Small intestine (tissue), 16 donors: ENCODE data around the gene PDE8A. TPM values are rescaled to one million over a fixed set of nuclear protein-coding genes. Genes with fewer than 3 reads are reported as not detected.

ENCODE experiments used
- DNase-seq, 2 donors: peaks; one replicate each; pipeline versions ENCODE4 v3.0.0 to v3.0.0-alpha.2; 2013
- FAIRE-seq: peaks from 2 replicates; lab custom pipeline; 2012; peaks lifted over from hg19 to GRCh38; lab: Jason Lieb, UNC
- H3K27ac ChIP-seq, 3 donors: one replicate each; pipeline ENCODE4 v1.5.1; 2013; ENCODE audit warnings: low read length in 2 of 3, mild to moderate bottlenecking in 2 of 3, control low read depth in 1 of 3, inconsistent platforms in 1 of 3, low read depth in 1 of 3, moderate library complexity in 1 of 3
- H3K27me3 ChIP-seq, 3 donors: one replicate each; pipeline ENCODE4 v1.6.1; 2013; ENCODE audit warnings: low read length in 3 of 3, inconsistent platforms in 1 of 3; ENCODE audit not compliant: control insufficient read depth in 3 of 3, insufficient read depth in 3 of 3
- H3K36me3 ChIP-seq, 3 donors: one replicate each; pipeline ENCODE4 v1.6.1; 2013; ENCODE audit warnings: low read length in 3 of 3, inconsistent platforms in 1 of 3, low read depth in 1 of 3, mild to moderate bottlenecking in 1 of 3, moderate library complexity in 1 of 3; ENCODE audit not compliant: control insufficient read depth in 3 of 3, insufficient read depth in 2 of 3
- H3K4me1 ChIP-seq, 3 donors: one replicate each; pipeline ENCODE4 v1.6.1; 2013; ENCODE audit warnings: low read length in 2 of 3, inconsistent platforms in 1 of 3, low read depth in 1 of 3, mild to moderate bottlenecking in 1 of 3, moderate library complexity in 1 of 3; ENCODE audit not compliant: control insufficient read depth in 3 of 3, insufficient read depth in 2 of 3
- H3K4me3 ChIP-seq, 3 donors: one replicate each; pipeline ENCODE4 v1.5.1; 2013; ENCODE audit warnings: low read length in 3 of 3, control low read depth in 1 of 3, inconsistent platforms in 1 of 3, low read depth in 1 of 3, mild to moderate bottlenecking in 1 of 3, moderate library complexity in 1 of 3
- H3K9me3 ChIP-seq, 2 donors: one replicate each; pipeline ENCODE4 v1.6.1; 2013; ENCODE audit warnings: low read depth in 1 of 2, low read length in 1 of 2; ENCODE audit not compliant: control insufficient read depth in 2 of 2, insufficient read depth in 1 of 2
- WGBS, 3 donors: extraction: QIAGEN DNeasy Blood & Tissue Kit; methylation state at CpG; one replicate each; pipeline ENCODE4 v1.1.7; 2013; 5-methylcytosine and 5-hydroxymethylcytosine counted together
- long read RNA-seq, 10 donors: transcript quantifications; one replicate each; lab custom pipeline, GENCODE V29; 2026
- polyA plus RNA-seq, 4 donors: library from polyadenylated mRNA; stranded (reverse) in 3 of 4; unstranded in 1 of 4; fragments of 200-250 nt in 3 of 4; fragments of 120-200 nt in 1 of 4; gene quantifications; one replicate each; pipeline versions ENCODE4 v1.2.1 to v1.2.3, GENCODE V29; 2013
- donor health status: healthy with polysubstance abuse.
- donor health status: control.
- donor health status: control.
- donor health status: Bipolar disorder and iron deficiency.
- donor health status: healthy.

PDE8A gene
- polyA plus RNA-seq: 10 to 100 TPM; 18.4 to 62.0 (median 26.8) TPM
- long read RNA-seq, donor 1: 0 reads
- long read RNA-seq, donor 2, partial matches to known transcripts: 0 of 1 reads
- long read RNA-seq, donor 2, other reads (novel, unspliced or antisense): 0 of 1 reads
- long read RNA-seq, donor 3, partial matches to known transcripts: 0 of 1 reads
- long read RNA-seq, donor 3, other reads (novel, unspliced or antisense): 0 of 1 reads
- long read RNA-seq, donor 4: 0 reads
- long read RNA-seq, donor 5: 0 reads
- long read RNA-seq, donor 6, partial matches to known transcripts: 0 of 1 reads
- long read RNA-seq, donor 6, other reads (novel, unspliced or antisense): 0 of 1 reads
- long read RNA-seq, donor 7, partial matches to known transcripts: 0 of 1 reads
- long read RNA-seq, donor 7, other reads (novel, unspliced or antisense): 0 of 1 reads
- long read RNA-seq, donor 8, partial matches to known transcripts: 0 of 1 reads
- long read RNA-seq, donor 8, other reads (novel, unspliced or antisense): 0 of 1 reads
- long read RNA-seq, donor 9: 0 reads
- long read RNA-seq, donor 10, transcript PDE8A-203 (22 exons, 3,912 nt): major isoform, 5 of 8 reads
- long read RNA-seq, donor 10, partial matches to known transcripts: 0 of 8 reads
- long read RNA-seq, donor 10, other reads (novel, unspliced or antisense): 0 of 8 reads

DNA sequence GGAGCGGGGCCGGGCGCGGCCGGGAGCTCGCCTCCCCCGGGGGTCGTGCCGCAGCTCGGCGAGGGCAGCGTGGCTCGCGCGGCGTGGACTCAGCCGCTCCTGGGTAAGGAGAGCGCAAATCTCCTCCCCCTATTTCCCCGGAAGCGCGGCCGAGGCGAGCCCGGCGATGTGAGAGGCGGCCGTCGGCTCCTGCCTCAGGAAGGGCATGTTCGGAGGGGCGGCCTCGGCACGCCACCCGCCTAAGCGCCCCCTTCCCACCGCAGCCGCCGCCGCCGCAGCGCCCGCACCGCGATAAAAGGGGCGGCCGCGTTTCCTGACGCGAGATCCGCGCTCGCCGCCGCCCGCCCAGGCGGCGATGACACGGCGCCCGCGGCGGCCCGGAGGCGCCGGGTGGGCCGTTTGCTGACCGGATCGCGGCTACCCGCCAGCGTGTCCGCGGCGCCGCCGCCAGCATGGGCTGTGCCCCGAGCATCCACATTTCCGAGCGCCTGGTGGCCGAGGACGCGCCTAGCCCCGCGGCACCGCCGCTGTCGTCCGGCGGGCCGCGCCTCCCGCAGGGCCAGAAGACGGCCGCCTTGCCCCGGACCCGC, at the start of gene PDE8A:
PDE8A (plus strand) TSS at position 146 of the 590 bp plus-strand sequence; CDS start at position 453, 307 bp downstream.
- Histone ChIP-seq H3K27me3 (no peaks in the 10 kb centered on the region), H3K36me3 (no peaks in the 10 kb centered on the region), H3K4me3 (peak within 1 kb of the TSS; percentile 67 to 94 (median 93)), H3K27ac (peak within 1 kb of the TSS; percentile 95 to 97 (median 96)), H3K4me1 (peaks cover 7 to 22% (median 19%) of the 10 kb centered on the region in 3 donors), H3K9me3 (no peaks in the 10 kb centered on the region)
- DNase-seq (peak in 1 of 2 donors; percentile 51), FAIRE-seq (no peak)
- WGBS, 3 donors: 0 to 1% (median 0%) methylated on average over 57 to 95 of the region's 95 CpGs

DNA sequence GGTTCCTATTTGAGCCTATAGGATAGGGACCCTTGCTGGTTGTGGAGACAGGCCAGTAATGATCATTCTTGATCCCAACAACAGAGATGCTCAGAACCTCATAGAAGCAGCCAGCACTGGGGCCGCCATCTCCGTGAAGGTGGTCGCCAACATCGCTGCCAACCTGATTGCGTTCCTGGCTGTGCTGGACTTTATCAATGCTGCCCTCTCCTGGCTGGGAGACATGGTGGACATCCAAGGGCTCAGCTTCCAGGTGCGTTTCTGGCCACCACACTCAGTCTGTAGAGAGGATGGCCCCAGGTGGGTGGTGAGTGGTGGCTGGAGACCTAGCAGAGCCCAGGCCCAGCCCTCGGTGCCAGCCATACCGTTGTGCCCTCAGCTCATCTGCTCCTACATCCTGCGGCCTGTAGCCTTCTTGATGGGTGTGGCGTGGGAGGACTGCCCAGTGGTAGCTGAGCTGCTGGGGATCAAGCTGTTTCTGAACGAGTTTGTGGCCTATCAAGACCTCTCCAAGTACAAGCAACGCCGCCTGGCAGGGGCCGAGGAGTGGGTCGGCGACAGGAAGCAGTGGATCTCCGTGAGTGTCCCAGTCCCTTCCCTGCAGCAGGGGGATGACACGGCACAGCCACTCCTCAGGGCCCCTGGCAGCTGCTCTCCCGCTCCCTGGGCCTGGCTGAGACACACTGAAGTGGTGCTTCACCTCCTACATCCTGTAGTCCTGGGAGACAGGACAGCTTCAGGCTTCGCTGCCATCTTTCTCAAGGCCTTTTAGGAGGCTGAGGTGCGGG, 46.5 kb upstream of the PDE8A start:
- Histone ChIP-seq H3K4me3 (no peak overlapping the region), H3K9me3 (no peaks in the 10 kb centered on the region), H3K27me3 (no peaks in the 10 kb centered on the region), H3K27ac (no peak overlapping the region), H3K36me3 (peaks cover 0 to 48% (median 6%) of the 10 kb centered on the region in 3 donors), H3K4me1 (peaks cover 0 to 5% (median 0%) of the 10 kb centered on the region in 3 donors)
- no peak for FAIRE-seq
- DNase-seq: no peak
- WGBS, 3 donors: 84 to 90% (median 87%) methylated on average over 21 of the region's 21 CpGs

GRCh38 chr15:84937144-84937543, 44.5 kb upstream of the PDE8A start:
- FAIRE-seq (no peak), DNase-seq (no peak)
- no peaks in the 10 kb centered on the region for H3K4me1 ChIP-seq
- H3K27me3 ChIP-seq: no peaks in the 10 kb centered on the region
- H3K4me3 ChIP-seq: no peak overlapping the region
- no peak overlapping the region for H3K27ac ChIP-seq
- WGBS, 3 donors: 56 to 65% (median 61%) methylated on average over 5 of the region's 5 CpGs
- H3K9me3 ChIP-seq: peaks cover 0 to 5% of the 10 kb centered on the region in 2 donors
- peaks cover 0 to 34% (median 6%) of the 10 kb centered on the region in 3 donors for H3K36me3 ChIP-seq

GRCh38 chr15:84938726-84939125, 42.9 kb upstream of the PDE8A start:
- DNase-seq (no peak), FAIRE-seq (no peak)
- Histone ChIP-seq H3K9me3 (peaks cover 0 to 5% of the 10 kb centered on the region in 2 donors), H3K4me1 (no peaks in the 10 kb centered on the region), H3K27me3 (no peaks in the 10 kb centered on the region), H3K36me3 (peaks cover 0 to 32% (median 4%) of the 10 kb centered on the region in 3 donors), H3K4me3 (no peak overlapping the region), H3K27ac (no peak overlapping the region)
- 90 to 96% (median 90%) methylated on average over 1 of the region's 1 CpG for WGBS, 3 donors

DNA sequence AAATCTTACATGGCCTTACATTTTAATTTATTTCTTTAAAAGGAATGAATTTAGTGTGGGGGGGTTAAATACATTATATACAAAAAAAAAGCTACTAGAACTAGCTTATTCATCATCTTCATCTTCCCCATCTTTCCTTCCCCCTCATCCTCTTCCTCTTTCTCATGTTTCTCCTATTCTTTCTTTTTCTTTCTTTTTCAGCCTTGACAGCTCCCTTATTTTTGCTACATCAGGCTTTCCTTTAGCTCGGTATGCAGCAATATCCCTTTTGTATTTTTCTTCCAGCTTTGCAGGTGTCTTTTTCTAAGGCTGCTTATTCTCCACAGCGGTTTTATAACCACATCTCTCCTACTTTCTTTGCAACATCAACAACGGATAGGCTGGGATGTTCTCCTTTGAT, 41.3 kb upstream of the PDE8A start:
- no peaks in the 10 kb centered on the region for H3K4me1 ChIP-seq
- no peak for DNase-seq
- no peaks in the 10 kb centered on the region for H3K27me3 ChIP-seq
- H3K9me3 ChIP-seq: peaks cover 0 to 5% of the 10 kb centered on the region in 2 donors
- 70 to 77% (median 76%) methylated on average over 3 of the region's 3 CpGs for WGBS, 3 donors
- H3K27ac ChIP-seq: no peak overlapping the region
- H3K4me3 ChIP-seq: no peak overlapping the region
- no peak for FAIRE-seq
- peaks cover 0 to 37% (median 3%) of the 10 kb centered on the region in 3 donors for H3K36me3 ChIP-seq

DNA sequence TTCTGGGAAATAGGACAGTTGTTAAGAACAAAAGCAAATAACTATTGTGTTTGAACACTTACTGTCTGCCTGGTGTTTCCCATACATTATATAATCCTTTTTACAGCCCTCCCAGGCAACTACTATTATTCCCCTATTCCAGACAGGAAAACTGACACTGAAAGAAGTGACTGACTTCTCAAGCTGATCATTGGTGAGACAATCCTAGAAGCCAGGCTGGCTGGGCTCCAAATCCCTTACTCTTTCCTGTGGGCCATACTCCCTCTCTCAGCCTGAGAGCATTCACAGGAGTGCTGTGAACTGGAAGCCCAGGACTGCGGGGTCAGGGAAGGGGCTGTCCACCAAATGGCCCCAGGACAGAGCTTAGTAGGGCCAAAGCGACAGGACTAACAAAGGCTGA, 39.2 kb upstream of the PDE8A start:
- no peak for FAIRE-seq
- Histone ChIP-seq H3K4me1 (no peaks in the 10 kb centered on the region), H3K36me3 (peaks cover 0 to 44% (median 4%) of the 10 kb centered on the region in 3 donors), H3K27me3 (no peaks in the 10 kb centered on the region), H3K4me3 (no peak overlapping the region), H3K27ac (no peak overlapping the region), H3K9me3 (peaks cover 0 to 5% of the 10 kb centered on the region in 2 donors)
- no peak for DNase-seq
- 84 to 86% (median 85%) methylated on average over 2 of the region's 2 CpGs for WGBS, 3 donors

DNA sequence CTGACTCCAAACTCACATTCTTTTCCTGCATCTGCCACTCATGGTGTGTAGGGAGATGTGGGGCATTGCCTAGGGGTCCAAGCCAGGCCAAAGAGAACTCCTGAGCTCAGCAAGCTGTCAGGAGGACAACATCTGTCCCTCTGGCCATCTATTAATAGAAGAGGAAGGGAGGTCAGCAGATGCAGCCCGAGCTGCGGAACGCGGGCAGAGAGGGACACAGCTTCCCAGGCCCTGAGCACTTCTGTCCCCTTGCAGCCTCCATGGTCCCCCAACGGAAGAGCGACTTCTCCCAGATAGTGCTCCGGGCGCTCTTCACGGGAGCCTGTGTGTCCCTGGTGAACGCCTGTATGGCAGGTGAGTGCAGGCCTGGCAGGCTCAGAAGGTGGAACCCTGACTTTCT, 37.3 kb upstream of the PDE8A start:
- no peak for DNase-seq
- H3K9me3 ChIP-seq: peaks cover 0 to 5% of the 10 kb centered on the region in 2 donors
- 88 to 97% (median 93%) methylated on average over 10 of the region's 10 CpGs for WGBS, 3 donors
- H3K27me3 ChIP-seq: no peaks in the 10 kb centered on the region
- no peak overlapping the region for H3K27ac ChIP-seq
- no peak overlapping the region for H3K4me3 ChIP-seq
- peaks cover 0 to 40% (median 5%) of the 10 kb centered on the region in 3 donors for H3K36me3 ChIP-seq
- no peak for FAIRE-seq
- no peaks in the 10 kb centered on the region for H3K4me1 ChIP-seq
